HEK293T (cell line): Measurements from ENCODE around the gene CFAP45.

Experiments used
- CTCF ChIA-PET: fragments of 350-600 bp; formaldehyde crosslinking; extraction: SDS; loops from one replicate; lab custom pipeline; 2021; ENCODE audit warnings: antibody characterized with exemption, inconsistent platforms; lab: Yijun Ruan, JAX
- POLR2A ChIA-PET: fragments of 350-600 bp; formaldehyde crosslinking; extraction: SDS; loops from one replicate; lab custom pipeline; 2020; ENCODE audit warnings: antibody characterized with exemption, inconsistent platforms; lab: Yijun Ruan, JAX
- DNase-seq: peaks from one replicate; pipeline ENCODE4 v3.0.0; 2012; ENCODE audit warnings: mixed read lengths; ENCODE audit errors: extremely low spot score
- ARNT ChIP-seq: fragments of 450-650 bp; IDR thresholded peaks from 2 replicates; pipeline ENCODE4 v1.6.1; 2017; ENCODE audit warnings: mild to moderate bottlenecking
- BHLHE40 ChIP-seq: fragments of 450-650 bp; IDR thresholded peaks from 2 replicates; pipeline ENCODE4 v1.6.1; 2016; ENCODE audit warnings: mild to moderate bottlenecking, moderate library complexity, borderline replicate concordance
- CTBP1 ChIP-seq: fragments of 450-650 bp; IDR thresholded peaks from 2 replicates; pipeline ENCODE4 v1.6.1; 2016; ENCODE audit warnings: borderline replicate concordance
- ELF4 ChIP-seq: fragments of 450-650 bp; IDR thresholded peaks from 2 replicates; pipeline ENCODE4 v1.6.1; 2017; ENCODE audit warnings: antibody characterized with exemption
- FOXA1 ChIP-seq: fragments of 450-650 bp; IDR thresholded peaks from 2 replicates; pipeline ENCODE4 v1.6.1; 2016; ENCODE audit warnings: mild to moderate bottlenecking
- FOXK2 ChIP-seq: fragments of 450-650 bp; IDR thresholded peaks from 2 replicates; pipeline ENCODE4 v1.6.1; 2016; ENCODE audit warnings: mild to moderate bottlenecking
- FOXM1 ChIP-seq: fragments of 450-650 bp; IDR thresholded peaks from 2 replicates; pipeline ENCODE4 v1.6.1; 2017; ENCODE audit warnings: mild to moderate bottlenecking, borderline replicate concordance
- HDGF ChIP-seq: fragments of 450-650 bp; IDR thresholded peaks from 2 replicates; pipeline ENCODE4 v1.6.1; 2017; ENCODE audit warnings: antibody characterized with exemption, borderline replicate concordance
- L3MBTL2 ChIP-seq: fragments of 450-650 bp; conservative IDR thresholded peaks from 2 replicates; pipeline ENCODE4 v1.6.1; 2016; ENCODE audit warnings: mild to moderate bottlenecking
- LEF1 ChIP-seq: fragments of 450-650 bp; IDR thresholded peaks from 2 replicates; pipeline ENCODE4 v1.6.1; 2017; ENCODE audit warnings: mild to moderate bottlenecking, borderline replicate concordance
- NFRKB ChIP-seq: fragments of 450-650 bp; IDR thresholded peaks from 2 replicates; pipeline ENCODE4 v1.6.1; 2016; ENCODE audit warnings: mild to moderate bottlenecking, moderate library complexity
- SP1 ChIP-seq: fragments of 450-650 bp; IDR thresholded peaks from 2 replicates; pipeline ENCODE4 v1.6.1; 2017
- SUZ12 ChIP-seq: fragments of 450-650 bp; IDR thresholded peaks from 2 replicates; pipeline ENCODE4 v1.6.1; 2016; ENCODE audit warnings: mild to moderate bottlenecking
- TARDBP ChIP-seq: fragments of 450-650 bp; IDR thresholded peaks from 2 replicates; pipeline ENCODE4 v1.6.1; 2016
- ZNF384 ChIP-seq: fragments of 450-650 bp; IDR thresholded peaks from 2 replicates; pipeline ENCODE4 v1.6.1; 2016
- TF ChIP-seq, protein P1 (sequence below): fragments of 450-650 bp; IDR thresholded peaks from 2 replicates; pipeline ENCODE4 v1.6.1; 2016

The CFAP45 gene

DNA sequence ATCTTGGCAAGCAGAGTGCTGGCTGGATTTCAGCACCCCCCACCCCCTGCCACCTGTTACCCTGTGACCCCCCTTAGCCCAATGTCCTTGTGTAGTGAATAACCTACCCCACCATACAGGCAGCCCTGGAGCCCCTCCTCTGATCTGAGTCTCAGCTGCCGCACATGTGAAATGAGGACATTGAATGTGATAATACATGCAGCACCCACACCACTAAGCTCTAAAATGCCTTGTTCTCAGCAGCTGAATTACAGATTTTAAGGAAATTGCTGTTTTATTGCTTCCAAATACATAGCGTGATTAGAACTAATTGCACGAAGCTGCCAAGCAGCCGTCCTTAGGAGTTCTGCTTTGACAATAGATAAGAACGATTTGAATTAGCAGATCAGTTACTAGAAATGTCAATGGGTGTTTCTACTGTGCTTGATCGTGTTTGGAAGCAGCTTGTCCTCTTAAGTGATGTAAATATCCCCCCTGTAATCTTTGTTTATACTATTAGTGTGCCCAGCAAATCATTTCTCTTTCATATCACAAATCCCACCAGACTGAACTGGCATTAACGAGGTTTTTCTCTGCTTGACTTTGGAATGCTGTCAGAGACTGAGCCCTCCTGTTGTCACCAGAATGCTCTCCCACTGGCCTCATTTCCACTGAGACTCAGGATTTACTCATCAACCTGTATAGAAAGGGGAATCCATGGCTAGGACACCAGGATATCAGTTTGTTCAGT lies 68.4 kb downstream of the CFAP45 start:
- DNase-seq, result no peak
- POLR2A ChIA-PET, result interaction anchor here (0.8 kb wide), 1 partner anchor 273 kb away, joined by 4 read pairs; no protein-coding TSS in a partner anchor
- CTCF ChIA-PET, result no interaction called here
- TF ChIP-seq ZNF384 (no peak), FOXM1 (no peak), ELF4 (no peak), HDGF (no peak), NFRKB (no peak), LEF1 (no peak), BHLHE40 (no peak), ARNT (no peak), FOXK2 (no peak), FOXA1 (no peak), TARDBP (no peak), L3MBTL2 (no peak), SUZ12 (no peak), CTBP1 (no peak), SP1 (no peak)
- TF ChIP-seq, protein P1, sequence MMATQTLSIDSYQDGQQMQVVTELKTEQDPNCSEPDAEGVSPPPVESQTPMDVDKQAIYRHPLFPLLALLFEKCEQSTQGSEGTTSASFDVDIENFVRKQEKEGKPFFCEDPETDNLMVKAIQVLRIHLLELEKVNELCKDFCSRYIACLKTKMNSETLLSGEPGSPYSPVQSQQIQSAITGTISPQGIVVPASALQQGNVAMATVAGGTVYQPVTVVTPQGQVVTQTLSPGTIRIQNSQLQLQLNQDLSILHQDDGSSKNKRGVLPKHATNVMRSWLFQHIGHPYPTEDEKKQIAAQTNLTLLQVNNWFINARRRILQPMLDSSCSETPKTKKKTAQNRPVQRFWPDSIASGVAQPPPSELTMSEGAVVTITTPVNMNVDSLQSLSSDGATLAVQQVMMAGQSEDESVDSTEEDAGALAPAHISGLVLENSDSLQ, result no peak

DNA sequence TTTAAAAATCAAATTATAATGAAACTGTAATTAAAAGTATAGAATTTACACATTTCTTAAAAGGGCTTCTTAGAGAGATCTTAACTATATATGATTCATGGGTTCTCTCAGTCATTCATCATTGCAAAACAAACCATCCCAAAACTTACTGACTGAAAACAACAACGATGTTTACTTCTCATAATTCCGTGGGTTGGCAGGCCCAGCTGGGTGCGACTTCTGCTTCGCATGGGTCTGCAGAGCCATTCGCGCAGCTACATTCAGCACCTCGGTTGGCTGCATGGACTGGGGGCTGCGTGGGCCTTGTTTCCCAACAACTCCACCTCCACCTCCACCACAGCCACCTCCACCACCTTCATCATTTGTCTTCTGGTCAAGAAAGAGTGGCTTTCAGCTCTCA lies 69.2 kb downstream of the CFAP45 start:
- TF ChIP-seq, protein P1, result no peak
- TF ChIP-seq SP1 (no peak), TARDBP (no peak), ZNF384 (no peak), L3MBTL2 (no peak), CTBP1 (no peak), LEF1 (no peak), SUZ12 (no peak), ARNT (no peak), FOXA1 (no peak), FOXM1 (no peak), FOXK2 (no peak), BHLHE40 (no peak), HDGF (no peak), NFRKB (no peak), ELF4 (no peak)
- ChIA-PET CTCF (no interaction called here), POLR2A (no interaction called here)
- DNase-seq, result no peak

DNA sequence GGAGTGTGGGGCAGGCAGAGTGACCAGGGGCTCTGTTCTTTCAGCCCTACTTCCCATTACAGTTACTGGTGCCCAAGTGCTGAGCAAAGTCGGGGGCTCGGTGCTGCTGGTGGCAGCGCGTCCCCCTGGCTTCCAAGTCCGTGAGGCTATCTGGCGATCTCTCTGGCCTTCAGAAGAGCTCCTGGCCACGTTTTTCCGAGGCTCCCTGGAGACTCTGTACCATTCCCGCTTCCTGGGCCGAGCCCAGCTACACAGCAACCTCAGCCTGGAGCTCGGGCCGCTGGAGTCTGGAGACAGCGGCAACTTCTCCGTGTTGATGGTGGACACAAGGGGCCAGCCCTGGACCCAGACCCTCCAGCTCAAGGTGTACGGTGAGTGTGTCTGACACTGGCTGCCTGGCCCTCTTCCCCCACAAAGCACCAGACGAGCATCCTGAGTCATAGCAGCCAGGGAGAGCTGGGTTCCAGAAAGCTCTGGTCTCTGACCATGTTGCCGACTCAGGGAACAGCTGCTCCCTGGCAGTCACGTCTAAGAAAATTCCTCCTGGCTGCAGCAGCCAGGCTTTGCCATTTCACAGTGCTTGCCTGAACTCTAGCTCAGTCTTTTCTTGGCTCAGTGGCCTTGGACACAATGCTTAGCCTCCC lies 70.0 kb downstream of the CFAP45 start:
- ChIA-PET POLR2A (no interaction called here), CTCF (interaction anchor here (0.6 to 1.4 kb wide), 3 partner anchors 31 to 200 kb away, joined by 3 to 4 read pairs (median 3); no protein-coding TSS in a partner anchor)
- TF ChIP-seq L3MBTL2 (no peak), FOXK2 (no peak), FOXM1 (no peak), ZNF384 (no peak), ELF4 (no peak), SP1 (no peak), SUZ12 (no peak), BHLHE40 (no peak), ARNT (no peak), LEF1 (no peak), FOXA1 (no peak), CTBP1 (no peak), TARDBP (no peak)
- TF ChIP-seq, protein P1, result no peak
- DNase-seq, result no peak

DNA sequence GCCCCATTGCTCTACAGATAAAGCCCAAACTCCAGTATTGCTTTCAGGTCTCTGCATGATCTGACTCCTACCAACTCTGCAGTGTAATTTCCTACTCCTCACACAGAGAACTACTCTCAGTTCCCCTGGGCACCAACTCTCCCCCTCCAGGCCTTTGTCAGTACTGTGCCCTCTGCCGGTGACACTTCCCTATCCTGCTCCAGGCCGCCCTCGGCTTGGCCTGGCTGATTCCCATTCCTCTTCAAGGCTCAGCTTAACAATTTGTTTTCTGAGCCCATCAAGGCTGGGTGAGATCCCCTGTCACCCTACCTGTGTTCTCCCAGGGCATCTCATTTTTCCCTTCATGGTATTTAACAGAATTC lies 70.7 kb downstream of the CFAP45 start:
- ChIA-PET CTCF (interaction anchor here (1.1 to 1.4 kb wide), 2 partner anchors 30 to 178 kb away, joined by 3 to 4 read pairs; no protein-coding TSS in a partner anchor), POLR2A (no interaction called here)
- peak; percentile 69 for DNase-seq
- TF ChIP-seq LEF1, result no peak
- no peak for TF ChIP-seq SUZ12
- TF ChIP-seq ELF4, result no peak
- no peak for TF ChIP-seq HDGF

DNA sequence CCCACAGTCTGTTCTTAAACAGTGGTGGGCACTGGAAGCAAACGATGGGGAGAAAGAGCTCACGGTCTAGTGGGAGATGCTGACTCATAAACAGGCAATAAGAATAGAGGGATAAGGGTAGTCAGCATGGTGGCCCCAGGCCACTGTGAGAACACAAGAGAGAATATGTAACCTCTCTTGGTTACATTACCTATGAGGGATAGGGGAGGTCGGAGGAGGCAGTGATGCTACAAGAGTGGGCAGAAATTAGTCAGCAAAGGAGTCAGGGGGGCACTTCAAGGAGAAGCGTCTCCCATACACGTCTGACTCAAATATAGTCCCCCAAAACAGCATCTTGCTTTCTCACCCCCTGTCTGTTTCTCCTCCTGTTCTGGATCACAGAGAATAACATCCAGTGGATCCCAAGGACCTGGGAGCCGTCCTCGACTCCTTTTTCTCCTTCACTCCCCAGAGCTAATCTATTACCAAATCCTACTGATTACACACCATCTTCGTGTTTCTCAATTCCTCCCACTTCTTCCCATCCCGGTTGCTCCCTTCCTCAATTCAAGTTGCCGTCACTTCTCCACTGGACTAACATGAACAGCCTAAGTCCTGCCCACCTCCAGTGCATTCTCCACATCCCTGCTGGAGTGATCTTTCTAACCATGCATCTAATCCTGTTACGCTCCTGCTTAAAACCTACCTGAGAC lies 71.2 kb downstream of the CFAP45 start:
- DNase-seq, result no peak
- no peak for TF ChIP-seq FOXM1
- no peak for TF ChIP-seq NFRKB
- TF ChIP-seq TARDBP, result no peak
- TF ChIP-seq FOXA1, result no peak
- TF ChIP-seq SUZ12, result no peak
- TF ChIP-seq L3MBTL2, result no peak
- TF ChIP-seq CTBP1, result no peak
- no peak for TF ChIP-seq ELF4
- TF ChIP-seq FOXK2, result no peak
- TF ChIP-seq, protein P1, result no peak
- TF ChIP-seq ZNF384, result no peak
- TF ChIP-seq BHLHE40, result no peak
- no peak for TF ChIP-seq ARNT
- TF ChIP-seq SP1, result no peak
- no peak for TF ChIP-seq HDGF
- no peak for TF ChIP-seq LEF1
- ChIA-PET POLR2A (no interaction called here), CTCF (interaction anchor here (1.0 to 1.4 kb wide), 2 partner anchors 30 to 179 kb away, joined by 3 read pairs; no protein-coding TSS in a partner anchor)
